MCF 10A (cell line): Measurements from ENCODE around the gene AVEN. TPM values are rescaled to one million over a fixed set of nuclear protein-coding genes. Genes with fewer than 3 reads are reported as not detected.

Source experiments
- BruUV-seq: library from RNA; stranded (reverse); fragments of 400-500 nt; replicated peaks from 2 replicates; lab custom pipeline; 2021; lab: Mats Ljungman, UMichigan
- CTCF ChIA-PET: fragments of 300-600 bp; sonication (Branson Sonifier 250); formaldehyde crosslinking; extraction: SDS; loops from one replicate; lab custom pipeline; 2021; ENCODE audit warnings: antibody characterized with exemption, inconsistent platforms; lab: Yijun Ruan, JAX
- POLR2A ChIA-PET: fragments of 300-600, 350-650 bp; sonication (Branson Sonifier 250); formaldehyde crosslinking; extraction: SDS; loops from one replicate; lab custom pipeline; 2020; ENCODE audit warnings: antibody characterized with exemption, inconsistent platforms; lab: Yijun Ruan, JAX
- DNase-seq: peaks from one replicate; pipeline ENCODE4 v3.0.0-alpha.2; 2018; ENCODE audit not compliant: unreplicated experiment
- H3K27ac Mint-ChIP-seq: one replicate; pipeline ENCODE4 v1.8.0; 2022; ENCODE audit warnings: mild to moderate bottlenecking, low read depth, mixed read lengths; ENCODE audit not compliant: unreplicated experiment
- H3K27me3 Mint-ChIP-seq: one replicate; pipeline ENCODE4 v1.8.0; 2022; ENCODE audit warnings: mixed read lengths; ENCODE audit not compliant: insufficient read depth, unreplicated experiment
- H3K36me3 Mint-ChIP-seq: one replicate; pipeline ENCODE4 v1.8.0; 2022; ENCODE audit warnings: mild to moderate bottlenecking, moderate library complexity, mixed read lengths; ENCODE audit not compliant: insufficient read depth, unreplicated experiment
- H3K4me1 Mint-ChIP-seq: one replicate; pipeline ENCODE4 v1.8.0; 2022; ENCODE audit warnings: mixed read lengths; ENCODE audit not compliant: insufficient read depth, unreplicated experiment
- H3K4me3 Mint-ChIP-seq: one replicate; pipeline ENCODE4 v1.8.0; 2022; ENCODE audit warnings: mild to moderate bottlenecking, moderate library complexity, mixed read lengths; ENCODE audit not compliant: unreplicated experiment
- H3K9me3 Mint-ChIP-seq: one replicate; pipeline ENCODE4 v1.8.0; 2022; ENCODE audit warnings: mixed read lengths; ENCODE audit not compliant: unreplicated experiment
- CTCF ChIP-seq: fragments of 200-600 bp; IDR thresholded peaks from one replicate; pipeline ENCODE4 v1.8.0; 2022; ENCODE audit warnings: antibody characterized with exemption, mild to moderate bottlenecking; ENCODE audit not compliant: unreplicated experiment
- intact Hi-C: fragments of 100-400 bp; cut with micrococcal nuclease; formaldehyde crosslinking; loops from 2 replicates; pipeline ENCODE4 v1.14.1; 2022
- total RNA-seq: library from RNA; stranded (reverse); gene quantifications from 2 replicates; pipeline ENCODE4 v1.2.3, GENCODE V29; 2022

The AVEN gene
- total RNA-seq, 1 experiment from 2014 or later, result 42.4 TPM

- peak; percentile 11 for DNase-seq
- intact Hi-C loops, result no loop called here
- no peak for TF ChIP-seq CTCF
- no peak overlapping the region for H3K27ac Mint-ChIP-seq
- H3K9me3 Mint-ChIP-seq, result no peaks in the 10 kb centered on the region
- CTCF ChIA-PET, result interaction anchor here (0.6 to 2.7 kb wide), 5 partner anchors 9 to 248 kb away, joined by 3 to 8 read pairs (median 3); no protein-coding TSS in a partner anchor
- no peaks in the 10 kb centered on the region for H3K36me3 Mint-ChIP-seq
- H3K27me3 Mint-ChIP-seq, result no peaks in the 10 kb centered on the region
- BruUV-seq, result no TSS peak
- peaks cover 5% of the 10 kb centered on the region for H3K4me1 Mint-ChIP-seq
- no peak overlapping the region for H3K4me3 Mint-ChIP-seq
- POLR2A ChIA-PET, result interaction anchor here (0.9 to 1.0 kb wide), 2 partner anchors 9 to 54 kb away, joined by 3 read pairs; partner anchors contain the start of gene AVEN
Observed at GRCh38 chr15:33985287-33985686, 53.7 kb downstream of the AVEN start.

- CTCF ChIA-PET, result no interaction called here
- H3K27me3 Mint-ChIP-seq, result no peaks in the 10 kb centered on the region
- no peak overlapping the region for H3K4me3 Mint-ChIP-seq
- POLR2A ChIA-PET, result no interaction called here
- intact Hi-C loops, result no loop called here
- H3K36me3 Mint-ChIP-seq, result no peaks in the 10 kb centered on the region
- no peak overlapping the region for H3K27ac Mint-ChIP-seq
- no peak for TF ChIP-seq CTCF
- no peak for DNase-seq
- no TSS peak for BruUV-seq
- no peaks in the 10 kb centered on the region for H3K9me3 Mint-ChIP-seq
- H3K4me1 Mint-ChIP-seq, result peaks cover 6% of the 10 kb centered on the region
Observed at GRCh38 chr15:33982516-33982915, 56.5 kb downstream of the AVEN start.

- CTCF ChIA-PET, result interaction anchor here (0.7 kb wide), 2 partner anchors 242 to 245 kb away, joined by 3 to 6 read pairs; no protein-coding TSS in a partner anchor
- intact Hi-C loops, result no loop called here
Observed at GRCh38 chr15:33980159-33980558, 58.8 kb downstream of the AVEN start.

GRCh38 chr15:33975022-33975565 lies 63.9 kb downstream of the AVEN start:
- no peak overlapping the region for H3K4me3 Mint-ChIP-seq
- intact Hi-C loops, result loop anchor here (5.0 kb wide), 1 partner anchor 238 kb away; no protein-coding TSS in a partner anchor
- no peaks in the 10 kb centered on the region for H3K9me3 Mint-ChIP-seq
- DNase-seq, result no peak
- H3K4me1 Mint-ChIP-seq, result peaks cover 5% of the 10 kb centered on the region
- no peaks in the 10 kb centered on the region for H3K36me3 Mint-ChIP-seq
- no TSS peak for BruUV-seq
- no peak for TF ChIP-seq CTCF
- no peak overlapping the region for H3K27ac Mint-ChIP-seq
- POLR2A ChIA-PET, result interaction anchor here (1.4 kb wide), 1 partner anchor 8 kb away, joined by 3 read pairs; no protein-coding TSS in a partner anchor
- no peaks in the 10 kb centered on the region for H3K27me3 Mint-ChIP-seq
- CTCF ChIA-PET, result interaction anchor here (0.8 to 6.4 kb wide), 3 partner anchors 9 to 239 kb away, joined by 3 to 78 read pairs (median 8); no protein-coding TSS in a partner anchor

More at GRCh38 chr15:33980159-33980558, 58.8 kb downstream of the AVEN start:
- no peaks in the 10 kb centered on the region for H3K27me3 Mint-ChIP-seq
- H3K27ac Mint-ChIP-seq, result no peak overlapping the region
- no peak for TF ChIP-seq CTCF
- POLR2A ChIA-PET, result no interaction called here
- no peaks in the 10 kb centered on the region for H3K9me3 Mint-ChIP-seq
- no peak overlapping the region for H3K4me3 Mint-ChIP-seq
- DNase-seq, result no peak
- H3K36me3 Mint-ChIP-seq, result no peaks in the 10 kb centered on the region
- peaks cover 6% of the 10 kb centered on the region for H3K4me1 Mint-ChIP-seq
- no TSS peak for BruUV-seq
